HepG2 (cell line): Measurements from ENCODE around the gene PDXDC1. TPM values are rescaled to one million over a fixed set of nuclear protein-coding genes. Genes with fewer than 3 reads are reported as not detected.
"Not testable (repeated sequence)": the region's sequence is repeated elsewhere in the genome, so short reads cannot be mapped to it uniquely, and the experiment has no call there.

Experiments
- ATAC-seq: fragments of 200-7000 bp; cut with Tn5 transposase; 3 replicates; pipeline ENCODE4 v1.9.1; 2020; ENCODE audit warnings: mild to moderate bottlenecking, moderate library complexity
- BruUV-seq: library from RNA; stranded (reverse); fragments of 400-500 nt; replicated peaks from 2 replicates; lab custom pipeline; 2021; lab: Mats Ljungman, UMichigan
- CTCF ChIA-PET: fragments of 300-600 bp; formaldehyde crosslinking; extraction: SDS; loops from one replicate; lab custom pipeline; 2021; ENCODE audit warnings: low total read pairs, inconsistent platforms, low intra/inter-chr PET ratio; lab: Yijun Ruan, JAX
- POLR2A ChIA-PET: fragments of 350-600 bp; sonication (Branson Sonifier 250); formaldehyde crosslinking; loops from one replicate; lab custom pipeline; 2020; ENCODE audit warnings: antibody characterized with exemption, inconsistent platforms; lab: Yijun Ruan, JAX
- DNase-seq: peaks from one replicate; pipeline ENCODE4 v3.0.0-alpha.2; 2015; ENCODE audit warnings: low spot score
- FAIRE-seq: peaks from 3 replicates; lab custom pipeline; 2011; peaks lifted over from hg19 to GRCh38; lab: Jason Lieb, UNC
- H2AFZ ChIP-seq: one replicate; pipeline ENCODE4 v1.6.1; 2011; ENCODE audit warnings: low read length, inconsistent platforms
- H3K27ac ChIP-seq: fragments of 300-600 bp; 3 replicates; pipeline ENCODE4 v1.8.0; 2011; ENCODE audit warnings: mixed run types, mild to moderate bottlenecking, mixed read lengths, low read length, inconsistent platforms; ENCODE audit not compliant: insufficient read depth; ENCODE audit errors: extremely low read length
- H3K27me3 ChIP-seq, 2 experiments: fragments of 200-600 bp in 1 of 2; 2 replicates in 1 of 2; 3 replicates in 1 of 2; pipeline versions ENCODE4 v1.6.0 to v1.8.0; 2011; ENCODE audit warnings: low read length in 2 of 2, mild to moderate bottlenecking in 2 of 2, moderate library complexity in 2 of 2, inconsistent platforms in 1 of 2; ENCODE audit not compliant: insufficient read depth in 2 of 2, control insufficient read depth in 1 of 2
- H3K36me3 ChIP-seq, 2 experiments: fragments of 200-600 bp in 1 of 2; replicated peaks in 1 of 2; 2 replicates in 1 of 2; 3 replicates in 1 of 2; pipeline versions ENCODE4 v1.5.1 to v1.8.0; 2011; ENCODE audit warnings: low read length in 2 of 2, inconsistent platforms in 1 of 2; ENCODE audit not compliant: insufficient read depth in 2 of 2, control insufficient read depth in 1 of 2
- H3K4me1 ChIP-seq: 2 replicates; pipeline ENCODE4 v1.5.1; 2012; ENCODE audit warnings: low read length, inconsistent platforms; ENCODE audit not compliant: insufficient read depth
- H3K4me2 ChIP-seq: 2 replicates; pipeline ENCODE4 v1.6.0; 2011; ENCODE audit warnings: low read depth, low read length, inconsistent platforms
- H3K4me3 ChIP-seq, 3 experiments: fragments of 200-600 bp in 1 of 3; sonication (generic), shearing (Covaris generic) in 1 of 3; replicated peaks in 1 of 3; 2 replicates each; pipeline ENCODE4 v1.5.1; 2011 to 2016; ENCODE audit warnings: low read length in 3 of 3, inconsistent platforms in 2 of 3, low read depth in 2 of 3, mild to moderate bottlenecking in 2 of 3, control low read depth in 1 of 3, mixed read lengths in 1 of 3; ENCODE audit not compliant: insufficient read depth in 1 of 3
- H3K79me2 ChIP-seq: one replicate; pipeline ENCODE4 v1.6.1; 2011; ENCODE audit warnings: low read length, inconsistent platforms; ENCODE audit not compliant: insufficient read depth
- H3K9ac ChIP-seq: 2 replicates; pipeline ENCODE4 v1.6.0; 2011; ENCODE audit warnings: mild to moderate bottlenecking, low read depth, low read length, inconsistent platforms; ENCODE audit not compliant: insufficient read depth
- H3K9me3 ChIP-seq: 2 replicates; pipeline ENCODE4 v1.5.1; 2012; ENCODE audit warnings: mild to moderate bottlenecking, low read length
- H4K20me1 ChIP-seq: 2 replicates; pipeline ENCODE4 v1.6.0; 2011; ENCODE audit warnings: inconsistent platforms, mild to moderate bottlenecking, low read length, moderate library complexity; ENCODE audit not compliant: insufficient read depth
- ARID4A ChIP-seq: sonication (generic); formaldehyde crosslinking; IDR thresholded peaks from 2 replicates; pipeline ENCODE4 v1.5.0; 2020; ENCODE audit warnings: mild to moderate bottlenecking, missing genetic modification reagents, borderline replicate concordance
- CBFB ChIP-seq: sonication (generic); formaldehyde crosslinking; IDR thresholded peaks from 2 replicates; pipeline ENCODE4 v1.4.0; 2020; ENCODE audit warnings: missing genetic modification reagents
- FOXA3 ChIP-seq: IDR thresholded peaks from 2 replicates; pipeline ENCODE4 v1.6.1; 2016; ENCODE audit warnings: missing genetic modification reagents, missing compliant biosample characterization
- FOXK1 ChIP-seq: sonication (generic); formaldehyde crosslinking; IDR thresholded peaks from 2 replicates; pipeline ENCODE4 v1.4.0; 2020; ENCODE audit warnings: low read depth, missing genetic modification reagents, borderline replicate concordance
- HDAC1 ChIP-seq: sonication (generic); formaldehyde crosslinking; IDR thresholded peaks from 2 replicates; pipeline ENCODE4 v1.5.1; 2020; ENCODE audit warnings: mild to moderate bottlenecking, missing genetic modification reagents
- MNT ChIP-seq: fragments of 450-650 bp; IDR thresholded peaks from 2 replicates; pipeline ENCODE4 v1.6.1; 2016
- SOX13 ChIP-seq, 3 experiments: fragments of 450-650 bp in 1 of 3; sonication (generic) in 1 of 3; formaldehyde crosslinking in 1 of 3; IDR thresholded peaks in 2 of 3; conservative IDR thresholded peaks in 1 of 3; 2 replicates each; pipeline versions ENCODE4 v1.5.0 to v1.6.1; 2016 to 2020; ENCODE audit warnings: antibody characterized with exemption in 1 of 3, mild to moderate bottlenecking in 1 of 3, missing compliant biosample characterization in 1 of 3, missing genetic modification reagents in 1 of 3, moderate library complexity in 1 of 3
- SP5 ChIP-seq: IDR thresholded peaks from 2 replicates; pipeline ENCODE4 v1.6.1; 2016; ENCODE audit warnings: low read depth, borderline replicate concordance
- TGIF2 ChIP-seq: IDR thresholded peaks from 2 replicates; pipeline ENCODE4 v1.6.1; 2016; ENCODE audit warnings: control low read depth, missing compliant biosample characterization
- WGBS: methylation state at CpG from one replicate; pipeline ENCODE4 v1.1.6; 2017; ENCODE audit warnings: low lambda C conversion rate; 5-methylcytosine and 5-hydroxymethylcytosine counted together
- in situ Hi-C: cut with HindIII; loops from 2 replicates; pipeline ENCODE4 v1.10.0; 2017; ENCODE audit warnings: low pct_unique_long_range_greater_than_20kb; ENCODE audit not compliant: extremely low pct_ligation_motif_present
- intact Hi-C: fragments of 100-400 bp; cut with micrococcal nuclease; formaldehyde crosslinking; loops from one replicate; pipeline ENCODE4 v1.10.0; 2022; ENCODE audit not compliant: unreplicated experiment
- polyA plus RNA-seq, 8 experiments: library from polyadenylated mRNA; depleted of rRNA in 3 of 8; stranded (reverse) in 7 of 8; unstranded in 1 of 8; fragments of >200 nt; fragmentation: Illumina TruSeq in 4 of 8; extraction: Trizol in 4 of 8; gene quantifications; 2 replicates each; pipeline versions ENCODE4 v1.2.1 to v1.2.3, GENCODE V29; 2011 to 2016; ENCODE audit warnings: low read depth in 4 of 8, missing spikeins in 1 of 8, mixed read lengths in 1 of 8; ENCODE audit not compliant: insufficient read depth in 1 of 8
- total RNA-seq, 5 experiments: library from RNA; depleted of rRNA; stranded (reverse); fragments of >200 nt; fragmentation: Illumina TruSeq; extraction: Trizol; gene quantifications; 2 replicates each; pipeline ENCODE4 v1.2.3, GENCODE V29; 2016; ENCODE audit warnings: low read depth in 1 of 5

The PDXDC1 gene
- total and polyA plus RNA-seq, 2 of the 13 experiments (the other 11 are each of a cell fraction or from before 2014, with no cell fraction given) = 133 to 169 TPM

- H3K79me2 ChIP-seq, H3K9ac ChIP-seq, POLR2A ChIA-PET, in situ Hi-C loops, H3K4me2 ChIP-seq, H3K4me3 ChIP-seq, CTCF ChIA-PET, H3K9me3 ChIP-seq, H3K27ac ChIP-seq, FAIRE-seq, DNase-seq, H2AFZ ChIP-seq, BruUV-seq, H3K27me3 ChIP-seq, H4K20me1 ChIP-seq, intact Hi-C loops: not testable (repeated sequence)
- Histone ChIP-seq H3K36me3 (peaks cover 11 to 44% of the 10 kb centered on the region in 2 experiments; a peak in 4 of 5 replicates), H3K4me1 (peaks cover 15% of the 10 kb centered on the region)
- ATAC-seq = peak; percentile 34
- 90% methylated on average over 4 of the region's 4 CpGs for WGBS
Measured at GRCh38 chr16:15016354-15016753, 41.5 kb downstream of the PDXDC1 start.

GRCh38 chr16:15016951-15017580 lies 42.2 kb downstream of the PDXDC1 start:
- ATAC-seq = peak; percentile 57
- POLR2A ChIA-PET; FAIRE-seq; TF ChIP-seq SOX13 (IDR thresholded peaks at IDR 0.05): not testable (repeated sequence)
- TF ChIP-seq ARID4A (CRISPR knock-in tag) (peak; percentile 59), SP5 (CRISPR knock-in tag) (0 out of 2 replicates have a peak, but pooled peaks have one; percentile 20), TGIF2 (CRISPR knock-in tag) (peak; percentile 95), FOXA3 (CRISPR knock-in tag) (peak; percentile 60; the same call in 1 of the 2 replicates), SOX13 (CRISPR knock-in tag; conservative IDR thresholded peaks at IDR 0.05 in 1 of 2, IDR thresholded peaks at IDR 0.05 in 1 of 2) (peak in 1 of 2 experiments; percentile 46; a peak in 1 of 4 replicates), MNT (peak; percentile 20; the same call in 1 of the 2 replicates), HDAC1 (CRISPR knock-in tag) (peak; percentile 59; the same call in 1 of the 2 replicates), CBFB (CRISPR knock-in tag) (0 out of 2 replicates have a peak, but pooled peaks have one; percentile 50), FOXK1 (peak; percentile 67; the same call in 1 of the 2 replicates)

More at GRCh38 chr16:15016951-15017580, 42.2 kb downstream of the PDXDC1 start:
- H3K9me3 ChIP-seq, H3K4me2 ChIP-seq, BruUV-seq, H3K79me2 ChIP-seq, in situ Hi-C loops, intact Hi-C loops, H3K27me3 ChIP-seq, H2AFZ ChIP-seq, H3K9ac ChIP-seq, H4K20me1 ChIP-seq, H3K27ac ChIP-seq, H3K4me3 ChIP-seq, CTCF ChIA-PET: not testable (repeated sequence)
- Histone ChIP-seq H3K36me3 (peaks cover 13 to 47% of the 10 kb centered on the region in 2 experiments; a peak in 4 of 5 replicates), H3K4me1 (peaks cover 15% of the 10 kb centered on the region)
- DNase-seq = peak; percentile 38
- WGBS = 35% methylated on average over 4 of the region's 4 CpGs
